Measurements from ENCODE around the gene SLC27A2.

Gene SLC27A2

DNA sequence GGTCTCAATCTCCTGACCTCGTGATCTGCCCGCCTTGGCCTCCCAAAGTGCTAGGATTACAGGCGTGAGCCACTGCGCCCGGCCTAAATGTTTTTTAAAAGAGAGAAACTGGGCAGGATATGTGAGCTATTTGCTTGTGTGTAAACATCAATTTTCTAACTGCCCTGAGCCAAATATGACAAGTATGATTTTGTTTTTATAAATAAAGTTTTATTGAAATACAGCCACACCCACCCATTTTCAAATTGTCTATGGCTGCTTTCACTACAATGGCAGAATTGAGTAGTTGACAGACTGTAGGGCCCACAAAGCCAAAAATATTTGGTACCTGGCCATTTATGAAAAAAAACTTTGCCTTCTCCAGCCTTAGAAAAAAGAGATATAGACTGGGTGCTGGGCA is 99.4 kb downstream of the SLC27A2 start:
- no peak overlapping the region for H3K27ac ChIP-seq (ENCODE audit: low read depth in 2 of 2, low read length in 2 of 2)
- H3K9ac ChIP-seq (ENCODE audit: low read depth in 1 of 2, low read length in 2 of 2): no peak overlapping the region

More for the DNA sequence above, 99.4 kb downstream of the SLC27A2 start:
- Histone ChIP-seq H3K27me3 (ENCODE audit: control insufficient read depth in 2 of 2, insufficient read depth in 2 of 2, low read length in 2 of 2) (no peaks in the 10 kb centered on the region), H3K36me3 (ENCODE audit: control insufficient read depth in 2 of 2, insufficient read depth in 2 of 2, low read length in 2 of 2) (no peaks in the 10 kb centered on the region), H3K4me1 (ENCODE audit: control insufficient read depth in 2 of 2, insufficient read depth in 2 of 2, low read length in 2 of 2) (no peaks in the 10 kb centered on the region), H3K4me3 (ENCODE audit: low read length in 2 of 2) (no peak overlapping the region), H3K9me3 (ENCODE audit: control insufficient read depth in 2 of 2, low read length in 2 of 2) (no peaks in the 10 kb centered on the region)
